NCI-H146 (cell line): ENCODE results near the gene NHSL1.

ENCODE experiments used
- DNase-seq: peaks from one replicate; lab custom pipeline; 2025; lab: John Stamatoyannopoulos, UW

Gene NHSL1

GRCh38 chr6:138522611-138523010 lies 23.3 kb upstream of the NHSL1 start:
- DNase-seq, result no peak

GRCh38 chr6:138521790-138522189 lies 22.5 kb upstream of the NHSL1 start:
- DNase-seq, result no peak

- peak; percentile 7 for DNase-seq
These were observed 21.2 kb upstream of the NHSL1 start for GRCh38 chr6:138520463-138520862.

- no peak for DNase-seq
These were observed 18.8 kb upstream of the NHSL1 start for GRCh38 chr6:138518054-138518453.

GRCh38 chr6:138517635-138518034 lies 18.3 kb upstream of the NHSL1 start:
- peak; percentile 48 for DNase-seq

- no peak for DNase-seq
These were observed 16.5 kb upstream of the NHSL1 start for GRCh38 chr6:138515657-138516248.

GRCh38 chr6:138514860-138515540 lies 15.7 kb upstream of the NHSL1 start:
- DNase-seq, result no peak

GRCh38 chr6:138512609-138513008 lies 13.3 kb upstream of the NHSL1 start:
- DNase-seq, result no peak

- DNase-seq, result peak; percentile 66
These were observed 10.8 kb upstream of the NHSL1 start for GRCh38 chr6:138510093-138510492.

- peak; percentile 83 for DNase-seq
These were observed 10.1 kb upstream of the NHSL1 start for GRCh38 chr6:138509371-138509770.

GRCh38 chr6:138508676-138508988 lies 9.3 kb upstream of the NHSL1 start:
- no peak for DNase-seq

- no peak for DNase-seq
These were observed 8.8 kb upstream of the NHSL1 start for GRCh38 chr6:138507977-138508675.

GRCh38 chr6:138504764-138505689 lies 5.7 kb upstream of the NHSL1 start:
- DNase-seq, result no peak

- no peak for DNase-seq
These were observed 4.8 kb upstream of the NHSL1 start for GRCh38 chr6:138503881-138504680.

GRCh38 chr6:138502546-138502945 lies 3.3 kb upstream of the NHSL1 start:
- no peak for DNase-seq

- no peak for DNase-seq
These were observed 1.7 kb upstream of the NHSL1 start for GRCh38 chr6:138500867-138501446.

GRCh38 chr6:138500045-138500665 lies 861 bp upstream of the NHSL1 start:
- DNase-seq, result no peak

GRCh38 chr6:138498629-138499302 lies 528 bp downstream of the NHSL1 start:
- DNase-seq, result no peak

GRCh38 chr6:138497286-138497685 lies 2.0 kb downstream of the NHSL1 start:
- DNase-seq, result no peak

- DNase-seq, result no peak
These were observed 5.0 kb downstream of the NHSL1 start for GRCh38 chr6:138494312-138494711.
